ENCODE results near the gene PKNOX2. TPM values are rescaled to one million over a fixed set of nuclear protein-coding genes. Genes with fewer than 3 reads are reported as not detected.

PKNOX2 gene
- polyA plus RNA-seq, 1 experiment = 0.02 TPM

DNA sequence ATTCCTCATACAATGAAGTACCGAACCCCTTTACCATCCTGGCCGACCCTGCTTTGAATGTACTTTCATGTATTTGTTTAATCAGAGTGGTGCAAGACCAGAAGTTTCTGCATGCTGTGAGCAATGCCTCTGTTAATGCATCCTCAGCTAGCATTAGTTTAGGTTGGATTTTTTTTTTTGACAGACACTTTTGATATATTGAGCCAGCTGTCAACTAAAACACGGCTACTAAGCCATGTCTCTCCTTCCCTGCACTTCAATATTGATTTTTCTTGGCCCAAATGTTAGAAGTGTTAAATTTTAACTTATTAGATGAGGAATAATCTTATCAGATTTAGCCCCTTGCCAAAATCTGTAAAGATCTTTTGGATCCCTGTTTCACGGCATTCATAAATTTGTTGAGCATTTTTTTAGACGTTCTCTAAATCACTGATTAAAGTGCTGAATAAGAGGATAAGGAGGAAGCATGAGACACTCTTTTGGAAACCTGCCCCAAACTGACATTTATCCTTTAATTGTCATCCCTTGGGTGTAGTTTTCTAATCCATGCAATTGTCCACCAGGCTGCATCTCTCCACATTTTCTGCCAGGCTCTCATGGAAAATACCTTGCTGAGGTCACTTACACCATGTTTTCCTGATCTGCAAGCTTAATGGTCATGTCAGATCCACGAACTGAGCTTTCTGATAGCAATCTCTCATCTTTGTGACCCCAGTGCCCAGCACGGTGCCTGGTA is 200.8 kb downstream of the PKNOX2 start:
- TF ChIP-seq, protein P1, sequence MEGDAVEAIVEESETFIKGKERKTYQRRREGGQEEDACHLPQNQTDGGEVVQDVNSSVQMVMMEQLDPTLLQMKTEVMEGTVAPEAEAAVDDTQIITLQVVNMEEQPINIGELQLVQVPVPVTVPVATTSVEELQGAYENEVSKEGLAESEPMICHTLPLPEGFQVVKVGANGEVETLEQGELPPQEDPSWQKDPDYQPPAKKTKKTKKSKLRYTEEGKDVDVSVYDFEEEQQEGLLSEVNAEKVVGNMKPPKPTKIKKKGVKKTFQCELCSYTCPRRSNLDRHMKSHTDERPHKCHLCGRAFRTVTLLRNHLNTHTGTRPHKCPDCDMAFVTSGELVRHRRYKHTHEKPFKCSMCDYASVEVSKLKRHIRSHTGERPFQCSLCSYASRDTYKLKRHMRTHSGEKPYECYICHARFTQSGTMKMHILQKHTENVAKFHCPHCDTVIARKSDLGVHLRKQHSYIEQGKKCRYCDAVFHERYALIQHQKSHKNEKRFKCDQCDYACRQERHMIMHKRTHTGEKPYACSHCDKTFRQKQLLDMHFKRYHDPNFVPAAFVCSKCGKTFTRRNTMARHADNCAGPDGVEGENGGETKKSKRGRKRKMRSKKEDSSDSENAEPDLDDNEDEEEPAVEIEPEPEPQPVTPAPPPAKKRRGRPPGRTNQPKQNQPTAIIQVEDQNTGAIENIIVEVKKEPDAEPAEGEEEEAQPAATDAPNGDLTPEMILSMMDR (IDR thresholded peaks at IDR 0.05; ENCODE audit: insufficient read depth, low read depth, low read length) = no peak
- POLR2A ChIA-PET = interaction anchor here (0.6 kb wide), 1 partner anchor 26 kb away, joined by 4 read pairs; no protein-coding TSS in a partner anchor
- no peaks in the 10 kb centered on the region for H3K27me3 ChIP-seq (ENCODE audit: control insufficient read depth, insufficient read depth, low read length)

DNA sequence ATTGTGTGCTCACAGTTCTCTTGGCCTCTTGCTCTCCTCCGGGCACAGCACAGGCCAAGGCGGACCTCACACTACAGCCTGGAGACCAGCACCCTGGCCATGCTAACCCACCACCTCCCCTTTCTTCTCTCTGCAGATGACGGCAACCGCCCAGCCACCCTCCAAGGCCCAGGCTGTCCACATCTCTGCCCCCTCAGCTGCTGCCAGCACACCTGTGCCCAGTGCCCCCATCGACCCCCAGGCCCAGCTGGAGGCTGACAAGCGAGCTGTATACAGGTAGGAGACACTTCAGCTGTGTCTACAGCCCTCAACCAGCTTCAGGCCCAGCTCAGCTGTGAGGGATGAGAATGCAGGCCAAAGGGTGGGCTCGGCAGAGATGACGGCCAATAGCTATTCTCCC is 203.2 kb downstream of the PKNOX2 start:
- Histone ChIP-seq H3K4me3 (ENCODE audit: low read depth, low read length) (no peak overlapping the region), H3K27me3 (ENCODE audit: control insufficient read depth, insufficient read depth, low read length) (peaks cover 7% of the 10 kb centered on the region), H3K36me3 (ENCODE audit: control insufficient read depth, insufficient read depth, low read length) (no peaks in the 10 kb centered on the region)
- CTCF ChIA-PET = interaction anchor here (1.6 kb wide), 1 partner anchor 22 kb away, joined by 6 read pairs; no protein-coding TSS in a partner anchor
- no peak for DNase-seq (ENCODE audit: low read depth)
- POLR2A ChIA-PET = no interaction called here
- TF ChIP-seq, protein P1 (IDR thresholded peaks at IDR 0.05; ENCODE audit: insufficient read depth, low read depth, low read length) = no peak

More for the DNA sequence above, 200.8 kb downstream of the PKNOX2 start:
- CTCF ChIA-PET = interaction anchor here (1.2 to 2.5 kb wide), 7 partner anchors 8 to 40 kb away, joined by 4 to 10 read pairs (median 8); no protein-coding TSS in a partner anchor
- DNase-seq (ENCODE audit: low read depth) = no peak
- Histone ChIP-seq H3K36me3 (ENCODE audit: control insufficient read depth, insufficient read depth, low read length) (no peaks in the 10 kb centered on the region), H3K4me3 (ENCODE audit: low read depth, low read length) (no peak overlapping the region)

DNA sequence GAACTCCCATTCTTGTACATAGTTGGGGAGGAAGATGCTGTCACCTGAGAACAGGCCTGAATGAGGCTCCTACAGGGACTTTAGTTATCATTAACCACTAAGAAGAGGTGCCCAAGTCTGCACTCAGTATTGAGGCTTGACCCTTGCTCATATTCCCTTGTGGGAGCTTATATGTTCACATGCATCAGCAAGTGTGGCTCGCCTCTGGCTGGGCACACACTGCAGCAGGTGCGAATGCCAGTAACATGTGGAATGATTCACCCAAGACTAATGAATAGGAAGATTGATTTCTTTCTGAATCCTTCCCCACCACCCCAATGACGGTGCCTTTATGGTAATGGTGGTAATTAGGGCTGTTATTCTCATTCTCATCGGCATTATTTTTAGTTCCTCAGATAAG is 204.2 kb downstream of the PKNOX2 start:
- DNase-seq (ENCODE audit: low read depth) = no peak
- Histone ChIP-seq H3K36me3 (ENCODE audit: control insufficient read depth, insufficient read depth, low read length) (no peaks in the 10 kb centered on the region), H3K27me3 (ENCODE audit: control insufficient read depth, insufficient read depth, low read length) (peaks cover 9% of the 10 kb centered on the region), H3K4me3 (ENCODE audit: low read depth, low read length) (no peak overlapping the region)
- TF ChIP-seq, protein P1 (IDR thresholded peaks at IDR 0.05; ENCODE audit: insufficient read depth, low read depth, low read length) = no peak
- POLR2A ChIA-PET = no interaction called here
- CTCF ChIA-PET = interaction anchor here (1.6 kb wide), 1 partner anchor 23 kb away, joined by 6 read pairs; no protein-coding TSS in a partner anchor

DNA sequence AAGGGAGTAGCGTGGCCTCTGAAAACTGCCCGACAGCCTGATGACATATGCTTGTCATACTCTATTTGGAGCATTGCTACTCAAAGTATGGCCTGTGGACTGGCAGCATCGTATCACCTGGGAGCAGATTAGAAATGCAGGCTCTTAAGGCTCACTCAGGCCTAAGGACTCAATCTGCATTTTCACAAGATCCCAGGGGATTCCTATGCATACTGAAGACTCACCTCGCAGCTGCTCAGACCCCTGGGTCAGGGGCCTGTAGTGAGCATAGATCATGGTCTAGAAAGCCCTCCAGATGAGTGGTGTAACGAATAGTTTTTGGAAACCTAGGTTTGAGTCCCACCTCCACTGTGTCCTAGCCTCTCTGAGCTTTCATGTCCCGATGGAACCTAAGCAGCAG is 205.3 kb downstream of the PKNOX2 start:
- no peak for DNase-seq (ENCODE audit: low read depth)

More for the DNA sequence above, 205.3 kb downstream of the PKNOX2 start:
- Histone ChIP-seq H3K36me3 (ENCODE audit: control insufficient read depth, insufficient read depth, low read length) (no peaks in the 10 kb centered on the region), H3K27me3 (ENCODE audit: control insufficient read depth, insufficient read depth, low read length) (peaks cover 12% of the 10 kb centered on the region), H3K4me3 (ENCODE audit: low read depth, low read length) (no peak overlapping the region)
- CTCF ChIA-PET = interaction anchor here (0.9 kb wide), 1 partner anchor 12 kb away, joined by 3 read pairs; no protein-coding TSS in a partner anchor
- POLR2A ChIA-PET = no interaction called here
- TF ChIP-seq, protein P1 (IDR thresholded peaks at IDR 0.05; ENCODE audit: insufficient read depth, low read depth, low read length) = no peak

Data from BJ (cell line).